GM18520 (cell line): ENCODE measurements around the gene SEC16A.

ENCODE experiments used
- ATAC-seq: cut with Tn5 transposase; IDR thresholded peaks from one replicate; pipeline ENCODE4 v1.9.1; 2021; ENCODE audit not compliant: unreplicated experiment

Gene SEC16A

GRCh38 chr9:136403915-136404800, 78.7 kb downstream of the SEC16A start:
- no peak for ATAC-seq

- peak; percentile 28 for ATAC-seq
These were observed 79.3 kb downstream of the SEC16A start for GRCh38 chr9:136403538-136403914.

- no peak for ATAC-seq
These were observed 80.8 kb downstream of the SEC16A start for GRCh38 chr9:136402067-136402466.

- ATAC-seq: no peak
These were observed 81.5 kb downstream of the SEC16A start for GRCh38 chr9:136401173-136401922.

GRCh38 chr9:136400038-136400834, 82.6 kb downstream of the SEC16A start, which contains the start of gene SNAPC4:
Gene SNAPC4, minus strand, starts transcription at chr9:136400170. Its CDS starts 1,742 bp downstream, at chr9:136398428.
- peak; percentile 63 for ATAC-seq

GRCh38 chr9:136399176-136400037, 83.4 kb downstream of the SEC16A start:
- peak; percentile 22 for ATAC-seq

GRCh38 chr9:136398286-136398685, 84.6 kb downstream of the SEC16A start:
- no peak for ATAC-seq

GRCh38 chr9:136397643-136398042, 85.2 kb downstream of the SEC16A start:
- no peak for ATAC-seq

- no peak for ATAC-seq
These were observed 86.7 kb downstream of the SEC16A start for GRCh38 chr9:136396219-136396515.

- ATAC-seq: no peak
These were observed 87.3 kb downstream of the SEC16A start for GRCh38 chr9:136395345-136396218.

- no peak for ATAC-seq
These were observed 87.9 kb downstream of the SEC16A start for GRCh38 chr9:136395020-136395340.

GRCh38 chr9:136394312-136395019, 88.4 kb downstream of the SEC16A start:
- ATAC-seq: no peak

- no peak for ATAC-seq
These were observed 89.3 kb downstream of the SEC16A start for GRCh38 chr9:136393531-136393930.

- no peak for ATAC-seq
These were observed 90.0 kb downstream of the SEC16A start for GRCh38 chr9:136392538-136393449.

- no peak for ATAC-seq
These were observed 90.9 kb downstream of the SEC16A start for GRCh38 chr9:136391737-136392537.
